ENCODE results near the gene MT1F.

The MT1F gene

GRCh38 chr16:56632156-56632847 is 25.5 kb upstream of the MT1F start, which contains the start of gene MT1M:
Gene MT1M, plus strand, starts transcription at chr16:56632659. Its CDS starts 73 bp downstream, at chr16:56632732.
- Histone ChIP-seq H3K27me3 (ENCODE audit: insufficient read depth, low read length) (no peaks in the 10 kb centered on the region), H2AFZ (ENCODE audit: low read length) (no peak within 1 kb of the TSS), H3K9me3 (ENCODE audit: low read length) (no peaks in the 10 kb centered on the region), H3F3A (ENCODE audit: insufficient read depth, low read length) (no peaks in the 10 kb centered on the region), H3K4me2 (ENCODE audit: low read length) (no peak within 1 kb of the TSS), H3K79me2 (ENCODE audit: insufficient read depth, low read length) (no peaks in the 10 kb centered on the region), H3K9me2 (ENCODE audit: low read depth, low read length) (no peaks in the 10 kb centered on the region), H3K9ac (ENCODE audit: low read length) (no peak within 1 kb of the TSS), H3K4me1 (ENCODE audit: insufficient read depth, low read length, severe bottlenecking) (no peaks in the 10 kb centered on the region), H3K4me3 (ENCODE audit: low read depth, low read length, poor library complexity, severe bottlenecking) (no peak within 1 kb of the TSS), H3K36me3 (ENCODE audit: insufficient read depth, low read length) (no peaks in the 10 kb centered on the region), H3K27ac (ENCODE audit: low read depth, low read length, poor library complexity, severe bottlenecking) (no peak within 1 kb of the TSS), H4K20me1 (ENCODE audit: insufficient read depth, low read length) (no peaks in the 10 kb centered on the region)
- TF ChIP-seq, protein P1, sequence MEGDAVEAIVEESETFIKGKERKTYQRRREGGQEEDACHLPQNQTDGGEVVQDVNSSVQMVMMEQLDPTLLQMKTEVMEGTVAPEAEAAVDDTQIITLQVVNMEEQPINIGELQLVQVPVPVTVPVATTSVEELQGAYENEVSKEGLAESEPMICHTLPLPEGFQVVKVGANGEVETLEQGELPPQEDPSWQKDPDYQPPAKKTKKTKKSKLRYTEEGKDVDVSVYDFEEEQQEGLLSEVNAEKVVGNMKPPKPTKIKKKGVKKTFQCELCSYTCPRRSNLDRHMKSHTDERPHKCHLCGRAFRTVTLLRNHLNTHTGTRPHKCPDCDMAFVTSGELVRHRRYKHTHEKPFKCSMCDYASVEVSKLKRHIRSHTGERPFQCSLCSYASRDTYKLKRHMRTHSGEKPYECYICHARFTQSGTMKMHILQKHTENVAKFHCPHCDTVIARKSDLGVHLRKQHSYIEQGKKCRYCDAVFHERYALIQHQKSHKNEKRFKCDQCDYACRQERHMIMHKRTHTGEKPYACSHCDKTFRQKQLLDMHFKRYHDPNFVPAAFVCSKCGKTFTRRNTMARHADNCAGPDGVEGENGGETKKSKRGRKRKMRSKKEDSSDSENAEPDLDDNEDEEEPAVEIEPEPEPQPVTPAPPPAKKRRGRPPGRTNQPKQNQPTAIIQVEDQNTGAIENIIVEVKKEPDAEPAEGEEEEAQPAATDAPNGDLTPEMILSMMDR (IDR thresholded peaks at IDR 0.05; ENCODE audit: low read length): no peak
- no peak for TF ChIP-seq EZH2 (IDR thresholded peaks at IDR 0.05; ENCODE audit: borderline replicate concordance, low read length)

- H3K4me3 ChIP-seq (ENCODE audit: low read depth, low read length, poor library complexity, severe bottlenecking): no peak overlapping the region
- H3K9ac ChIP-seq (ENCODE audit: low read length): no peak overlapping the region
- no peaks in the 10 kb centered on the region for H4K20me1 ChIP-seq (ENCODE audit: insufficient read depth, low read length)
- no peaks in the 10 kb centered on the region for H3K27me3 ChIP-seq (ENCODE audit: insufficient read depth, low read length)
- H3K27ac ChIP-seq (ENCODE audit: low read depth, low read length, poor library complexity, severe bottlenecking): no peak overlapping the region
- H3F3A ChIP-seq (ENCODE audit: insufficient read depth, low read length): no peaks in the 10 kb centered on the region
- no peaks in the 10 kb centered on the region for H3K36me3 ChIP-seq (ENCODE audit: insufficient read depth, low read length)
- H3K9me2 ChIP-seq (ENCODE audit: low read depth, low read length): no peaks in the 10 kb centered on the region
- TF ChIP-seq EZH2 (IDR thresholded peaks at IDR 0.05; ENCODE audit: borderline replicate concordance, low read length): no peak
- TF ChIP-seq, protein P1 (IDR thresholded peaks at IDR 0.05; ENCODE audit: low read length): no peak
- H3K9me3 ChIP-seq (ENCODE audit: low read length): no peaks in the 10 kb centered on the region
- H2AFZ ChIP-seq (ENCODE audit: low read length): no peak overlapping the region
- no peak overlapping the region for H3K4me2 ChIP-seq (ENCODE audit: low read length)
- H3K4me1 ChIP-seq (ENCODE audit: insufficient read depth, low read length, severe bottlenecking): no peaks in the 10 kb centered on the region
- no peaks in the 10 kb centered on the region for H3K79me2 ChIP-seq (ENCODE audit: insufficient read depth, low read length)
Observed at GRCh38 chr16:56632848-56633365, 24.9 kb upstream of the MT1F start.

DNA sequence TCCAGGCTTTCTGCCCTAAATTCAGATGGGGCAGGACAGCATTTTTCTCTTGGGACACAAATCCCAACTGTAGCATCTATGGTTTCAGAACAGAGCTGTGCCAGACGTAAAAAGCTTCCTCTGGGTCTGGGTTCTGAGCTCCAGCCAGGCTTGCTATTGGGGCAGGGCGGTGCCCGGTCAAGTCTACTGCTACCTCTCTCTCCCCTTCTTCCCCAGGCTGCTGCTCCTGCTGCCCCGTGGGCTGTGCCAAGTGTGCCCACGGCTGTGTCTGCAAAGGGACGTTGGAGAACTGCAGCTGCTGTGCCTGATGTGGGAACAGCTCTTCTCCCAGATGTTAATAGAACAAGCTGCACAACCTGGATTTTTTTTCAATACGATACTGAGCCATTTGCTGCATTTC is 24.2 kb upstream of the MT1F start:
- Histone ChIP-seq H3K9me2 (ENCODE audit: low read depth, low read length) (no peaks in the 10 kb centered on the region), H3K9ac (ENCODE audit: low read length) (no peak overlapping the region), H4K20me1 (ENCODE audit: insufficient read depth, low read length) (no peaks in the 10 kb centered on the region), H3K9me3 (ENCODE audit: low read length) (no peaks in the 10 kb centered on the region), H3K36me3 (ENCODE audit: insufficient read depth, low read length) (no peaks in the 10 kb centered on the region), H2AFZ (ENCODE audit: low read length) (no peak overlapping the region), H3F3A (ENCODE audit: insufficient read depth, low read length) (no peaks in the 10 kb centered on the region), H3K4me2 (ENCODE audit: low read length) (no peak overlapping the region), H3K4me1 (ENCODE audit: insufficient read depth, low read length, severe bottlenecking) (no peaks in the 10 kb centered on the region), H3K4me3 (ENCODE audit: low read depth, low read length, poor library complexity, severe bottlenecking) (no peak overlapping the region), H3K79me2 (ENCODE audit: insufficient read depth, low read length) (no peaks in the 10 kb centered on the region), H3K27me3 (ENCODE audit: insufficient read depth, low read length) (no peaks in the 10 kb centered on the region), H3K27ac (ENCODE audit: low read depth, low read length, poor library complexity, severe bottlenecking) (no peak overlapping the region)
- TF ChIP-seq EZH2 (IDR thresholded peaks at IDR 0.05; ENCODE audit: borderline replicate concordance, low read length): no peak
- TF ChIP-seq, protein P1 (IDR thresholded peaks at IDR 0.05; ENCODE audit: low read length): no peak
